HL-60 (cell line): ENCODE data around the gene CEP350.

Source experiments
- CTCF ChIP-seq: IDR thresholded peaks from one replicate; pipeline ENCODE4 v1.5.1; 2011; ENCODE audit warnings: low read length, control low read depth, inconsistent platforms; ENCODE audit not compliant: insufficient read depth
- GABPA ChIP-seq: IDR thresholded peaks from 2 replicates; pipeline ENCODE4 v1.6.1; 2012; ENCODE audit warnings: low read depth
- POLR2AphosphoS5 ChIP-seq: IDR thresholded peaks from 2 replicates; pipeline ENCODE4 v1.6.1; 2012; ENCODE audit warnings: low read depth
- REST ChIP-seq: IDR thresholded peaks from 2 replicates; pipeline ENCODE4 v1.6.1; 2012; ENCODE audit warnings: low read depth; ENCODE audit not compliant: insufficient replicate concordance
- SPI1 ChIP-seq: IDR thresholded peaks from 2 replicates; pipeline ENCODE4 v1.6.1; 2012; ENCODE audit warnings: low read depth, mild to moderate bottlenecking, borderline replicate concordance

- no peak for TF ChIP-seq CTCF
- TF ChIP-seq POLR2AphosphoS5 = no peak
- TF ChIP-seq SPI1 = no peak
- no peak for TF ChIP-seq GABPA
- TF ChIP-seq REST = no peak
Measured at GRCh38 chr1:180057883-180058396, 103.3 kb downstream of the CEP350 start.
